NK-92 (cell line): ENCODE results near the gene LDB1.

Source experiments
- DNase-seq: peaks from one replicate; lab custom pipeline; 2025; ENCODE audit not compliant: unreplicated experiment; lab: John Stamatoyannopoulos, UW

Gene LDB1

DNA sequence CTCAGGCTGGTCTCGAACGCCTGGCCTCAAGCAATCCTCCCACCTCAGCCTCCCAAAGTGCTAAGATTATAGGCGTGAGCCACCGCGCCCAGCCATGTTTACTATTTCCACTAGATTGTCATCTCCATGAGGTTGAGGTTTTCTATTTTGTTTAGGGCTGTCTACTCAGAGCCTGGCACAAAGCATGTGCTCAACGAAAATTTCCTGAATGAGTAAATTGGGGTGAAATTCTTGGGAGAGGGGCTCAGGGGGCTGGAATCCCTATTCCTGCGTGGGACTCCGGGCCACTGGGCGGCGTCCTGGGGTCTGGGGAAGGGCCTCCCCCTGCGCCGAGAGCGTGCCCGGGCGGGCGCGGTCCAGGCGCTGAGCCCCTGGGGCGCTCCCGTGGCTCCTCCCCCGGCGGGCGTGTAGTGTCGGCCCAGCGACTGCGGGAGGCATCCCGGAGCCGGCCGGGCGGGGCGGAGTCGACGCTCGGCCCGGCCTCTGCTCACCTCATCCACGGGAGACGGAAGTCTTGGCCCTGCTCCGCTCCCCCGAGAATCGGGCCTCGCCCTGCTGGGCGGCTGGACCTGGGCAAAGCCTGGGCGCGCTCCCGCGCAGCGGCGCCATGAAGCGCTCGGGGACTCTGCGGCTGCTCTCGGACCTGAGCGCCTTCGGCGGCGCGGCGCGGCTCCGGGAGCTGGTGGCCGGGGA, 55.2 kb downstream of the LDB1 start, which contains the start of gene HPS6:
HPS6 (plus strand) TSS at position 482 of the 693 bp plus-strand sequence; CDS start at position 608, 126 bp downstream.
- no peak for DNase-seq

GRCh38 chr10:102064503-102064867, 55.7 kb downstream of the LDB1 start:
- DNase-seq, result no peak

- DNase-seq, result no peak
These were observed 60.2 kb downstream of the LDB1 start for GRCh38 chr10:102059987-102060386.
